HL-60 (cell line): ENCODE measurements around the gene PLXDC2.

Experiments used
- POLR2AphosphoS5 ChIP-seq: IDR thresholded peaks from 2 replicates; pipeline ENCODE4 v1.6.1; 2012; ENCODE audit warnings: low read depth
- TF ChIP-seq, protein P1 (sequence below): IDR thresholded peaks from one replicate; pipeline ENCODE4 v1.5.1; 2011; ENCODE audit warnings: low read length, control low read depth, inconsistent platforms; ENCODE audit not compliant: insufficient read depth
- TF ChIP-seq, protein P2 (sequence below): IDR thresholded peaks from 2 replicates; pipeline ENCODE4 v1.6.1; 2012; ENCODE audit warnings: low read depth; ENCODE audit not compliant: insufficient replicate concordance

DNA sequence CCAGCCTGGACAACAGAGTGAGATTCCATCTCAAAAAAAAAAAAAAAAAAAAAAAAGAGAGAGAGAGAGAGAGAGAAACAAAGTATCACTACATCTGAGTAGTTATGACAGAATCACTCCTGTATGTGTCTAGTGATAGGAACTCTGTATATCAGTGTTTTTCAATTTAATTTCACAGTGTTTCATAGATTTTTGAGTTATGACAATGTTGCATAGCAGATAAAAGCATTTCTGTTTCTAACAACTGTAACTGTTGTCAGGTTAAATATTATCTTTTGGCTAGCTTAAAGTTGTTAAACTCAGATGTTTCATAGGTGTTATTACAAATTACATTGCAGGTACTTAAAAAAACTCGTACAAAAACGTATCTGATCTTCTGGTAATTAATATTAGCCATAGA is 60.3 kb downstream of the PLXDC2 start:
- TF ChIP-seq, protein P1, sequence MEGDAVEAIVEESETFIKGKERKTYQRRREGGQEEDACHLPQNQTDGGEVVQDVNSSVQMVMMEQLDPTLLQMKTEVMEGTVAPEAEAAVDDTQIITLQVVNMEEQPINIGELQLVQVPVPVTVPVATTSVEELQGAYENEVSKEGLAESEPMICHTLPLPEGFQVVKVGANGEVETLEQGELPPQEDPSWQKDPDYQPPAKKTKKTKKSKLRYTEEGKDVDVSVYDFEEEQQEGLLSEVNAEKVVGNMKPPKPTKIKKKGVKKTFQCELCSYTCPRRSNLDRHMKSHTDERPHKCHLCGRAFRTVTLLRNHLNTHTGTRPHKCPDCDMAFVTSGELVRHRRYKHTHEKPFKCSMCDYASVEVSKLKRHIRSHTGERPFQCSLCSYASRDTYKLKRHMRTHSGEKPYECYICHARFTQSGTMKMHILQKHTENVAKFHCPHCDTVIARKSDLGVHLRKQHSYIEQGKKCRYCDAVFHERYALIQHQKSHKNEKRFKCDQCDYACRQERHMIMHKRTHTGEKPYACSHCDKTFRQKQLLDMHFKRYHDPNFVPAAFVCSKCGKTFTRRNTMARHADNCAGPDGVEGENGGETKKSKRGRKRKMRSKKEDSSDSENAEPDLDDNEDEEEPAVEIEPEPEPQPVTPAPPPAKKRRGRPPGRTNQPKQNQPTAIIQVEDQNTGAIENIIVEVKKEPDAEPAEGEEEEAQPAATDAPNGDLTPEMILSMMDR, result no peak
- TF ChIP-seq, protein P2, sequence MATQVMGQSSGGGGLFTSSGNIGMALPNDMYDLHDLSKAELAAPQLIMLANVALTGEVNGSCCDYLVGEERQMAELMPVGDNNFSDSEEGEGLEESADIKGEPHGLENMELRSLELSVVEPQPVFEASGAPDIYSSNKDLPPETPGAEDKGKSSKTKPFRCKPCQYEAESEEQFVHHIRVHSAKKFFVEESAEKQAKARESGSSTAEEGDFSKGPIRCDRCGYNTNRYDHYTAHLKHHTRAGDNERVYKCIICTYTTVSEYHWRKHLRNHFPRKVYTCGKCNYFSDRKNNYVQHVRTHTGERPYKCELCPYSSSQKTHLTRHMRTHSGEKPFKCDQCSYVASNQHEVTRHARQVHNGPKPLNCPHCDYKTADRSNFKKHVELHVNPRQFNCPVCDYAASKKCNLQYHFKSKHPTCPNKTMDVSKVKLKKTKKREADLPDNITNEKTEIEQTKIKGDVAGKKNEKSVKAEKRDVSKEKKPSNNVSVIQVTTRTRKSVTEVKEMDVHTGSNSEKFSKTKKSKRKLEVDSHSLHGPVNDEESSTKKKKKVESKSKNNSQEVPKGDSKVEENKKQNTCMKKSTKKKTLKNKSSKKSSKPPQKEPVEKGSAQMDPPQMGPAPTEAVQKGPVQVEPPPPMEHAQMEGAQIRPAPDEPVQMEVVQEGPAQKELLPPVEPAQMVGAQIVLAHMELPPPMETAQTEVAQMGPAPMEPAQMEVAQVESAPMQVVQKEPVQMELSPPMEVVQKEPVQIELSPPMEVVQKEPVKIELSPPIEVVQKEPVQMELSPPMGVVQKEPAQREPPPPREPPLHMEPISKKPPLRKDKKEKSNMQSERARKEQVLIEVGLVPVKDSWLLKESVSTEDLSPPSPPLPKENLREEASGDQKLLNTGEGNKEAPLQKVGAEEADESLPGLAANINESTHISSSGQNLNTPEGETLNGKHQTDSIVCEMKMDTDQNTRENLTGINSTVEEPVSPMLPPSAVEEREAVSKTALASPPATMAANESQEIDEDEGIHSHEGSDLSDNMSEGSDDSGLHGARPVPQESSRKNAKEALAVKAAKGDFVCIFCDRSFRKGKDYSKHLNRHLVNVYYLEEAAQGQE, result no peak
- TF ChIP-seq POLR2AphosphoS5, result no peak
